ENCODE results near the gene FAM13C. TPM values are rescaled to one million over a fixed set of nuclear protein-coding genes. Genes with fewer than 3 reads are reported as not detected.
"Not testable (repeated sequence)": the region's sequence is repeated elsewhere in the genome, so short reads cannot be mapped to it uniquely, and the experiment has no call there.

The FAM13C gene
- 10 to 100 TPM in 1 of 4 donors, 1 to 10 TPM in 3; 1.8 to 47.9 (median 5.7) TPM for total RNA-seq

- H3K27ac ChIP-seq, result peak within 1 kb of the TSS; percentile 57 to 84 (median 70)
- peak in 2 of 3 donors; percentile 65 to 67 for DNase-seq
- no peaks in the 10 kb centered on the region for H3K9me3 ChIP-seq
- H3K4me3 ChIP-seq, result peak within 1 kb of the TSS; percentile 36 to 54 (median 45)
- peaks cover 0 to 4% (median 0%) of the 10 kb centered on the region in 4 donors for H3K4me1 ChIP-seq
- TF ChIP-seq, protein P1, sequence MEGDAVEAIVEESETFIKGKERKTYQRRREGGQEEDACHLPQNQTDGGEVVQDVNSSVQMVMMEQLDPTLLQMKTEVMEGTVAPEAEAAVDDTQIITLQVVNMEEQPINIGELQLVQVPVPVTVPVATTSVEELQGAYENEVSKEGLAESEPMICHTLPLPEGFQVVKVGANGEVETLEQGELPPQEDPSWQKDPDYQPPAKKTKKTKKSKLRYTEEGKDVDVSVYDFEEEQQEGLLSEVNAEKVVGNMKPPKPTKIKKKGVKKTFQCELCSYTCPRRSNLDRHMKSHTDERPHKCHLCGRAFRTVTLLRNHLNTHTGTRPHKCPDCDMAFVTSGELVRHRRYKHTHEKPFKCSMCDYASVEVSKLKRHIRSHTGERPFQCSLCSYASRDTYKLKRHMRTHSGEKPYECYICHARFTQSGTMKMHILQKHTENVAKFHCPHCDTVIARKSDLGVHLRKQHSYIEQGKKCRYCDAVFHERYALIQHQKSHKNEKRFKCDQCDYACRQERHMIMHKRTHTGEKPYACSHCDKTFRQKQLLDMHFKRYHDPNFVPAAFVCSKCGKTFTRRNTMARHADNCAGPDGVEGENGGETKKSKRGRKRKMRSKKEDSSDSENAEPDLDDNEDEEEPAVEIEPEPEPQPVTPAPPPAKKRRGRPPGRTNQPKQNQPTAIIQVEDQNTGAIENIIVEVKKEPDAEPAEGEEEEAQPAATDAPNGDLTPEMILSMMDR (IDR thresholded peaks at IDR 0.05), result no peak
- no peak for TF ChIP-seq POLR2A (IDR thresholded peaks at IDR 0.05)
- H3K27me3 ChIP-seq, result no peaks in the 10 kb centered on the region
- no peaks in the 10 kb centered on the region for H3K36me3 ChIP-seq
These were observed at the start of gene FAM13C for GRCh38 chr10:59362144-59362958. FAM13C (minus strand) TSS chr10:59362549; CDS start chr10:59362460, 89 bp downstream.

GRCh38 chr10:59405235-59405634, 42.9 kb upstream of the FAM13C start:
- H3K27me3 ChIP-seq, result no peaks in the 10 kb centered on the region
- no peaks in the 10 kb centered on the region for H3K4me1 ChIP-seq
- no peak for DNase-seq
- no peaks in the 10 kb centered on the region for H3K36me3 ChIP-seq
- TF ChIP-seq POLR2A (IDR thresholded peaks at IDR 0.05), result no peak
- TF ChIP-seq, protein P1 (IDR thresholded peaks at IDR 0.05), result no peak
- no peak overlapping the region for H3K27ac ChIP-seq
- no peaks in the 10 kb centered on the region for H3K9me3 ChIP-seq
- H3K4me3 ChIP-seq, result no peak overlapping the region

DNA sequence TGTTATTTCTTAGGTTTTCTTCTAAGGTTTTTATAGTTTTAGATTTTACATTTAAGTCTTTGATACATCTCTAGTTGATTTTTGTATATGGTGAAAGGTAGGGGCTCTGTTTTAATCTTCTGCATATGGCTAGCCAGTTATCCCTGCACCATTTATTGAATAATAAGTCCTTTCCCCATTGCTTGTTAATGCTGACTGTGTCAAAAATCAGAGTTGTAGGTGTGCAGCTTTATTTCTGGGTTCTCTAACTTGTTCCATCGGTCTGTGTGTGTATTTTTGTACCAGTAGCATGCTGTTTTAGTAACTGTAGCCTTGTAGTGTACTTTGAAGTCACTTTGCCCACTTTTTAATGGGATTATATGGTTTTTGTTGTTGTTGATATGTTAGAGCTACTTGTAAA, 37.9 kb upstream of the FAM13C start:
- no peak overlapping the region for H3K4me3 ChIP-seq
- no peaks in the 10 kb centered on the region for H3K4me1 ChIP-seq
- no peaks in the 10 kb centered on the region for H3K36me3 ChIP-seq
- TF ChIP-seq, protein P1 (IDR thresholded peaks at IDR 0.05), result no peak
- TF ChIP-seq POLR2A (IDR thresholded peaks at IDR 0.05), result no peak
- H3K9me3 ChIP-seq, result no peaks in the 10 kb centered on the region
- no peak for DNase-seq
- H3K27me3 ChIP-seq, result no peaks in the 10 kb centered on the region
- no peak overlapping the region for H3K27ac ChIP-seq

GRCh38 chr10:59399329-59399728, 37.0 kb upstream of the FAM13C start:
- H3K4me1 ChIP-seq, H3K27ac ChIP-seq, DNase-seq, H3K9me3 ChIP-seq, H3K4me3 ChIP-seq, H3K36me3 ChIP-seq, H3K27me3 ChIP-seq: not testable (repeated sequence)

- TF ChIP-seq, protein P1 (IDR thresholded peaks at IDR 0.05), result no peak
- no peak for TF ChIP-seq POLR2A (IDR thresholded peaks at IDR 0.05)
- H3K4me1 ChIP-seq, result no peaks in the 10 kb centered on the region
- no peak overlapping the region for H3K4me3 ChIP-seq
- no peaks in the 10 kb centered on the region for H3K27me3 ChIP-seq
- no peak overlapping the region for H3K27ac ChIP-seq
- no peaks in the 10 kb centered on the region for H3K36me3 ChIP-seq
- no peaks in the 10 kb centered on the region for H3K9me3 ChIP-seq
- DNase-seq, result no peak
These were observed 35.6 kb upstream of the FAM13C start for GRCh38 chr10:59397961-59398360.

DNA sequence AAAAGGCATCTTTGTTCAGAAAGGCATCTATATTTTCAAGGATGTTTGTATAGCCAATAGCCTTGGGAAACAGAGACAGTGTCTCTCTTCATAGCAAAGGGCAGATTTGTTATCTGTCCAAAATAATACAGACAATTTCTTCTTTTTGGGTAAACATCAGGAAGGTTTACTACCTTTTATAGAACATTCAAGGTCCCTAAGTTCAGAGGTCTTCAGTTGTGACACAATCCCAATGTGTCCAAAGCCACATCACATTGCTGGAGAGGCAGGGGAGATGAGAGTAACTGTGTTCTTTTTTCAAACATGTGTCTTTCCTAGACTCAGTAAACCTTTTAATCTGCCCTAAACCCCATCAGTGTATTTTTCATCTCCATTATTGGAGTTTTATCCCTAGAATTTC, 33.6 kb upstream of the FAM13C start:
- no peak for DNase-seq
- H3K36me3 ChIP-seq, result no peaks in the 10 kb centered on the region
- no peak overlapping the region for H3K27ac ChIP-seq
- H3K9me3 ChIP-seq, result no peaks in the 10 kb centered on the region
- no peaks in the 10 kb centered on the region for H3K4me1 ChIP-seq
- H3K27me3 ChIP-seq, result no peaks in the 10 kb centered on the region
- no peak overlapping the region for H3K4me3 ChIP-seq
- TF ChIP-seq, protein P1 (IDR thresholded peaks at IDR 0.05), result no peak
- no peak for TF ChIP-seq POLR2A (IDR thresholded peaks at IDR 0.05)

All from Peyer's patch (tissue), 4 donors.